NCI-H82 (cell line): ENCODE data around the gene ADAMTS20.
A peak's percentile ranks its signal among the peaks of the same experiment; 100 is the strongest.

Source experiments
- DNase-seq: peaks from one replicate; lab custom pipeline; 2025; lab: John Stamatoyannopoulos, UW

The ADAMTS20 gene

DNA sequence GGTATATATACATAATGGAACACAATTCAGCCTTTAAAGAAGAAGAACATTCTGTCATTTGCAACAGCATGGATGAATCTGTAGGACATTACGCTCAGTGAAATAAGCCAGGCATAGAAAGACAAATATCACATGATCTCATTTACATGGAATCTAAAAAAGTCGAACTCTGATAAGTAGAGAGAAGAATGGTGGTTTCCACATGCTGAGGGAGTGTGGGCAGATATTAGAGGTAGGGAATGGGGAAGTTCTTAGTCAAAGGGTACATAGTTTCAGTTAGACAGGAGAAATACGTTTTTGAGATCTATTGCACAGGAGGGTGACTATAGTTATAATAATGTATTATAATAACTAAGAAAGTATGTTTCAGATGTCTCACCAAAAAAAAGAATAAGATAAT is 71.4 kb downstream of the ADAMTS20 start:
- DNase-seq: no peak

DNA sequence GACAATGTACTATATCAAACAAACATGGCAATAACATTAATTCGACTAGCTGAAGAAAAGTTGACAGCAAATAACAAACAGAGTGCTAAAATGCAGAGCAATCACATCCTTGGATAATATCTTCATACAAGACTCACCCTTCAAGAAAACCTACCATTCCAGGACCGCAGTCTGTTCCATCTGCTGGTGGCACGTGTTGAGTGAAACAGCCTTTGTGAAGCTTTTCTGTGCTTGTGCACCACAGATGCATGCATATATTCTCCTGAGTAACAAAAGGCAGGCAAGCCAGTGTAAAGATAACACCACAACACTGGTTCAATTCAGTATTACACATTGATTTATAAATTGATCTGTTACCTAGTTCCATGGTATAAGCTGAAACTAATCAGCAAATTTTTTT is 89.3 kb downstream of the ADAMTS20 start:
- DNase-seq: no peak

DNA sequence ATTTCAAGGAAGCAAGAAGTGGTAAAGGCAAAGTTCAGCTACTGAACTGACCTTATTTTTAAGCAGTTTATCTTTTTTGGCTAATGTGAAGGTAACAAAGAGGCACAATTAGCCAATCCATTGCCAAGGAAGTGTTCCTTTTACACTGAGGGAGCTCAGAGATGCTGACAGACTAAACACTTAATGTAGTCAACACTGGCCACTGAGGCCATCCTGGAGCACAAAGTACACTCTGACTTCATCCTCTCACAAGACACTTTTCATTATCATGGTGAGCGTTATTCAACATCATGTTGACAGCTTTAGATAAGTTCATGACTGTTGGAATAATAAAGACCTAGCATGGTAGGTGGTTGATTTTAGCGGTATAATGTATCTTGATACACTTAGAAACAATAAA is 89.9 kb downstream of the ADAMTS20 start:
- no peak for DNase-seq

DNA sequence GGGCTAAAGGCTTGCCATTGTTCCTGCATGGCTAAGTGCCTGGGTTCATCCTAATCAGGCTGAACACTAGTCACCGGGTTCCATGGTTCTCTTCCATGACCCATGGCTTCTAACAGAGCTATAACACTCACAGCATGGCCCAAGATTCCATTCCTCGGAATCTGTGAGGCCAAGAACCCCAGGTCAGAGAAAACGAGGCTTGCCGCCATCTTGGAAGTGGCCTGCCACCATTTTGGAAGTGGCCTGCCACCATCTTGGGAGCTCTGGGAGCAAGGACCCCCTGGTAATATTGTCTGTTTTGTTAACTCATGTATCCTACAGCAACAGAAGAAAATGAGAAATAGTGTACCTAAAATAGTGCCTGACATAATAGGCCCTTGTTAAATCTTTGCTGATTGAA is 92.7 kb downstream of the ADAMTS20 start:
- no peak for DNase-seq

DNA sequence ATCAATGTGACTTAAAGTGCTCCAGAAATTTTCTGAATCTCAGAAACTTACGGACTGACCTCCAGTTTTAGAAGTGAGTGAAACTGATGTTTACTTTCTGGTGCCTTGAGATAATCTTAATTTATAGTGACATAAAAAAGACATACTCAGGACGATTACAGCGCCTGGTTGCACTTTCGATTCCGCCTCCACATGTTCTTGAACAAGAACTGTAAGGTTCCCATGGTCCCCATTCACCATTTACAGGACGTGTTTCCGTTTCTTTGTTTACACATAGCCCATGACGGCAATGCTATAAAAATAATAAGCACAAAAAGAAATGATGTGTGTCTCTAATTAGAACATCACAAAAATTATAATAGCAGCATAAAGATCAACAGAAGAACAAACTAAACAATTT is 98.2 kb downstream of the ADAMTS20 start:
- DNase-seq: no peak

DNA sequence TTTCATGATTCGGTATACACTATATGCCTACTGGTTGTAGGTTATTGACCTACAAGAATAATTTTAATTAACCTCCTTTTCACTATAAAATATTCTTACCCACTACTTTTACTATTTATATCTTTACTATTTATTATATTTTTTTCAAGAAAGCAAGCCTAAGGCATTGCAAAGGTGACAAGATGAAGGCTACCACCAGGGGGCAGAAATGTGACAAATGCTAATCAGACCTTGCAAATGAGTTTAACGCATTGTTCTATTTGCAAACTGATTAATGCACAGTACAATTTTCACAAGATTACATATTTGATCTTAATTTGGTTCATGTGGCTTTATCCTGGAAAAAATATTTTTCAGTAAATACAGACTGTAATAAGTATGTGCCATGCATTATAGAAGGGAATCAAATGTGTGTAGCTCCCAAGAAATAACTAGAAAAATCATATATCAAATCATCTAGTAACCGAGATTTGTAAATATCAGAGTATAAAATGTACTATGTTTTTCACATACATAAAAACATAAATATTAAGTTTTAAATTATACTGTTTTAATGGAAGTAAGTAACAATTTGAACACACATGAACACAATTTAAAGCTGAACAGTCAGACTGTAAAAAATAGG is 107.0 kb downstream of the ADAMTS20 start:
- DNase-seq: peak; percentile 80

DNA sequence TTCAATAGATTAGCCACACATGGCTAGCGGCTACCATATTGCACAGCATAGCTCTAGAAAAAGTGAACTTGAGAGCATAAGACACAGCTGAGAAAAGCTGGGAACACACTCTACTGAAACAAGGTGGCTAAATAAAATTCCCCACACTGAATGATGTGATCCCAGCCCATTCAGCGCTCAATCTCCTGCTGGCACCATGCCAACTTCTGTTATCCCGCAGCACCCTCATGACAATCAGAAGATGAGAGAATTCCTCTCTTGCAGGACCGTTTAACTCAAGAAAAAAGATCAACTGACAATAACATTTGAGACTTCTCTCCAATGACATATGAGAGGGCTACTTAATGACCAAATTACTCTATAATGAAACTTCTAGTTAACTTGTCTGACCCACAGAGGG is 115.4 kb downstream of the ADAMTS20 start:
- DNase-seq: peak; percentile 66

DNA sequence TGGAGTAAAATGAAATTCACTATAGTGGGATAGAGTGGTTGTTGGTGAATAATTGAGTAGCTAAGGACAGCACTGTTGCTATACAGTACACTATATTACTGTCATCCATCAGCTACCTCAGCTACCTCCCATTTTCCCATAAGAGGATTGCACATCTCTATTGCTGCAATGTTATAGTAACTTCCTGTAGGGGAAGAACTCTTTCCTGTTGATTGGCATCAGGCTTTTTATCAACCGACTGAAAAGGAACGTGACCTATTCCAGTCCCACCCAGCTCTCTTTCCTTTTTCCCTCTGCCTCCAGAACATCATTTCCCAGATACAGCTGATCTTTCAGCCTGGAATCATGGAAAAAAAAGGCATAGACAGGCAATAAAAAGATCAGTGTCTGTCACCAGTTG is 117.4 kb downstream of the ADAMTS20 start:
- no peak for DNase-seq

DNA sequence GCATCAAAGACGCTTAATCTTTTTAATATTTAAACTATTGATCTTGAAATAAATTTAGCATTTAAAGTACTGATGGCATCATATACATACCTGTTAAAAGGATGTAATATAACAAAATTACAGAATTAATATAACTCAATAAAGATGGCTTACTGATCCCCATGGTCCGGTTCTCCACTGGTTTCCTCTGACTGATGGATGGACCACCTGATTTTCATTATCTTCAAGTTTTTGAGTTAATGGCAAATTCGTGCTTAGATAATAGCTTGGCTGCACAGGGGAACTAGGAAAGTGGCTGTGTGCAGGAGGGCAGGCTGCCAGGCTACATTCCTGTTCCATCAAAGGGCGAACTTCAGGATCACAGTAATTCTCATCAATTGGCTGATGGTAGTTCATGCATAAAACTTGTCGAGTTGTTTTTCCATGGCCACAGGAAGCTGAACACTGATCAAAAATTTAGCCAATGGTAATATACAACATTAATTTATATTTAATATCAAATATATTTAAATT is 123.9 kb downstream of the ADAMTS20 start:
- no peak for DNase-seq

DNA sequence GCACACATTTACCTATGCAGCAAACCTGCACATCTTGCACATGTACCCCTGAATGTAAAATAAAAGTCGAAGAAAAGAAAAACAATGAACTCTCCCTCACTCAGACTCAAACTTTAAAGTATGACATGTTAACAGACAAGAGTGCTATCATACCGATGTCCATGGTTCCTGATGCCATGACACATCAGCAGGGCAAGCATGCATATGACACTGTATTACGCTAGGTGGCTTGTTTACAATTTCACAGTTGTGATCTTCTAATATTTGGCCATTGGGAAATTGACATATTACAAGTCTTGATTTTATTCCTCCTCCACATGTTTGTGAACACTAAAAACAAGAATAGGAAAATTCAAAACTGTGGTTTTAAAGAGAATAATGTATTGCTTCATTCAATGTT is 126.6 kb downstream of the ADAMTS20 start:
- DNase-seq: no peak

DNA sequence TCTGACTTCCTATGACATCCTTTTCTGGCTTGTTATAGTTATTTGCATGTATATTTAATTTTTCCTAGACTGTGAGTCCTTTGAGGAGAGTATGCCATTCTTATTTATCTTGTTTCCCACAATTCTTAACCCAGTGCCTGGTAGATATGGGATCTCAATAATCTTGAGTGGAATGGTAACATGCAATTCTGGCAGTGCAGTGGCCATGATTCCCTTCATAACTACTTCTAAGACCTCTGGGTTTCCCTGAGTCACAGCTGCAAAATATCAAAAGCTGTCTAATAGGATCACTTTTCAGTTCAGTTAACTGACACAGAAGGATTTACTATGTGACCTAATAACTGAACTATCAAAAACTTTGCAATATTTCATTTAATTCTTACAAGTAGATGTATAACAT is 135.0 kb downstream of the ADAMTS20 start:
- DNase-seq: peak; percentile 22

DNA sequence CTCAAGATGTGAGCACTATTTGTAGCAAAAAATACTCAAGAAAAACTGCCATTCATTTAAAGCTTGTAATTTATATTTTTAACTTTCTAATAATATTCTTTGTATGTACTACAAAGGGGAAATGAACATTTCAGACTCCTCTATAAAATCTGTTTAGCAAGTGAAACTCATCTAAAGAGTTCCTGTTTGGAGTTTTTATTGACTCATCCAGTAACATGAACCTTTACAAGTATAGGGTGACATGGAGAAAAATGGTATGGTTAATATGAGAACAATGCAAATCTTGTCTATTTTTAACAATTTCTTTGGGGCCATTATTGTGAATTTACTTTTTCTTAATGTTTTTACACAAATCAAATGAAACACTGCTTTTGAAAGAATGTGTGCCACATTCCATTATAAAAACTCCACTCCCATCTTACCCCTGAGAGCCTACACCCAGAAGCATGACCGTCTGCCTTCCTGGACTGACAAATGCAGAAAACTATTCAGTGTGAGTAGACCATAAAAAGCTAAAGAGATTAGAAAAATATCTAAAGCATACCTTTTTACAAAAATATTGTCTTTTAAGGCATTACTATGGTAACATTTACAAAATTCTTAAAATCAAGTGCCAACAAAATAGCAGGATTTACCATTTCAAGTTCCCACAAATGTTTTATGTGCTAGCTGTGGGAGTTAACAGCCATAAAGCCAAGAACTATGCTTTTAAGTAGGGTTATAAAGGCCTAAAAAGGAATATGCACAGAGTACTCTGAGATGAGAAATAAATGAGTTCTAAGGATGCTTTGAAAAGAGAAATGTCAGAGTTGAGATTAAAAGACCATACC is 144.0 kb downstream of the ADAMTS20 start:
- no peak for DNase-seq

DNA sequence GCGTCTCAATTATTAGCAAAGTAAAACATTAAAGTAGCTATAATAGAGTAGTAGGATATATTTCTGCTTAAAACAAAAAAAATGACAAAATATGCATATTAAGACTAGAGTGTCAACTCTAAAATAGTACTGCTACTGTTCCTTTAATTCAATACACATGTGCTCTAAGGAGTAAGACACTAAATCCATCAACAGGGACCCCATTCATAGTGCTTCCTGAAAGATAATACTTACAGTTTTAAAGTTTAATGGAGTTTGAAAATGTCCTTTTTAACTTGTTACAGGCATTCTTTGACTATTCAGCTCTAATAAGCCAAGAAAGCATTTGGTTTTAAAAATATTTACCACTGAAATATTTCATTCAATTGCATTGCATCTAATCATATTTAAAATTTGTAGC is 145.2 kb downstream of the ADAMTS20 start:
- DNase-seq: no peak

DNA sequence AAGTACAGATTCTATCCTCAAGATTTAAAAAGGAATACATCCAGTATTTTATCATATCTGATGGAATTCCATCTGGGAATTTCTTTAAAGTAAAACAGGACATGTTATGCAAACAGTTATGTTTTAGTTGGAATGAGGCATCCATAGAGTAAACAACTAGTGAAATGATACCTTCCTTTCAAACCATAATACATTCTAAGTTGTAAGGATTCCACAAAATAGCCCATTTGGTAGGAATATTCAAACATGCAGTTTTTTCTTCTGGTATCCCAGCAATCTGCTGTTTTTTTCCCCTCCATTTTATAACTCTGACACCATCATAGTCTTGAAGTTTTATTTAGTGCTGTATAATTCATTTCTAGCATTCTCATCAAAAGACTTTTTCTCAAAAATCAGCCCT is 149.6 kb downstream of the ADAMTS20 start:
- no peak for DNase-seq

DNA sequence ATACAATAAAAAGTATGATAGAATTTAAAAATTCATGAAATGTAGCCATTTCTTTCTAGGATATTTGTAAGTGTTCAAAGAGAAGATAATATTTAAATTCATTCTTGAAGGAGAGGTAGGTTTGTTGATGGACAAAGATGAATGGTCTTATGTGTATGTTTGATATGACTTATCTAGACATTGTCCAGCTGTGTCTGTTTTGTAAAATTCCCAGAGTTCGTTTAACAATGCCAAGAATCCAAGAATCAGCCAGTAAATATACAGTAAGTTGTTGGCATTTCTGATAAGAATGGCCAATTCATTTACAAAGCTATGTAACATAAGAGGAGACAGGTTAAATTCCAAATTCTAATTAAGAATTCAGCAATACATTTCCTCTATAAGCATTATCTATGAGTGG is 150.9 kb downstream of the ADAMTS20 start:
- no peak for DNase-seq

DNA sequence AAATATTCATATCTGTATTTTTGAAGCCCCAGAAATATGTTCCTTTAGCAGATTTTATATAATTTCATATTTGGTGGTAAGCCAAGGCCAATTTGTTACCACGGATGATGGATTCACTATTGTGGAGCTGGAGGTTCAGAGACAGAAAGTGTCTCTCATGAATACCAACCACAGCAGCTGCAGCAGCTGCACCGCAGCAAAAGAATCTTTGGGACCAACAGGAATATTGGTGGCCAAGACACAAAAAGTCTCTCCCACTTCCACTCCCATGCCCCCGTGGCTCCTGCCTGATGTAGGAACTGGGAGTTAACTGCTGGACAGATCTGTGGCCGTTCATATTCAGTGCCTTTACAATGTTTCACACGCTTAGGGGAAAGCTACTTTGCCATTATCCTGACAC is 155.3 kb downstream of the ADAMTS20 start:
- DNase-seq: no peak

DNA sequence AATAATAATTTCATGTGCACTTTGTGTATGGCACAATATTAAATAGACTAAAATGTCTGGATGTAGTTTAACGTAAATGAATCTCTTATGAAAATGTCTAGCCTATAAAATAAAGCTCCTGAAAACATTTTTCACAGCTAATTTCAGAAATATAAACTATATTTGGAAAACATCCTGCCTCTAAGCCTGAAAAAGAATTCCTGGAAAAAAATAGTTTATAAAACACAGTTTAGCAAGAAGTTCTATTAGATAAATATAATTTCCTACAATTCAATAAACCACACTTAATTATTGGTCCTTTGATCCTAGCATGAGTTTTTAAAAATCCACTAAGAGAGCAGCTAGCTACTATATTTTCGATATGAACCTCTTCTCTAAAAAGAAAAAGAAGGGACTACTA is 159.9 kb downstream of the ADAMTS20 start:
- DNase-seq: no peak

DNA sequence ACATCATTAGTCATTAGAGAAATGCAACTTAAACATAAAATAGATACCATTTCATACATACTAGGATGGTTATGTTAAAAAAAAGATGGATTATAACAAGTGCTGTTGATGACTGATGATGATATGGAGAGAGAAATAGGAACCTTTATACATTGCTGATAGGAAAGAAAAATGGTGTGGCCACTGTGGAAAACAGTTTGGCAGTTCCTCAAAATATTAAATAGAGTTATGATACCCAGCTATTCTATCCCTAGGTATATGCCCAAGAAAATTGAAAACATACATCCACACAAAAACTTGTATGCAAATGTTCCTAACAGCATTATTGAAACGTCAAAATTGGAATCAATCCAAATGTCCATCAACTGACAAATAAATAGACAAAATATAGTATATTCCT is 170.1 kb downstream of the ADAMTS20 start:
- DNase-seq: no peak

DNA sequence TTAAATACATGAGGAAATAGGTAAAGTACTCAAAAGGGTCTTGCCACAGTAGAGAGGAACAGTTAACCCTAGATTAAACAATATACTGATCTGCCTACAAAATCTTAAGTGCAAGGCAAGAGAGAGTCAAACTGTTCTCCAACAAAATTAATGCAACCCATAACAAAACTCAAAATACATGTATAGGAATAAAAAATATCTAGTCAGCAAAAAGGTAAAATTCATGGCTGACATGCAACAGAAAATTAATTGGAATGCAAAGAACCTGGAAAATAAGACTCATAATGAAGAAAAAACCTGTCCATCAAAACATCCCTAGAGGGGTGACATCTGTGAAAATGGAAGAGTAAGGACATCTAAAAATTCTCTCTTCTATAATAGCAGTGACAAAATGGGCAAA is 173.6 kb downstream of the ADAMTS20 start:
- no peak for DNase-seq

DNA sequence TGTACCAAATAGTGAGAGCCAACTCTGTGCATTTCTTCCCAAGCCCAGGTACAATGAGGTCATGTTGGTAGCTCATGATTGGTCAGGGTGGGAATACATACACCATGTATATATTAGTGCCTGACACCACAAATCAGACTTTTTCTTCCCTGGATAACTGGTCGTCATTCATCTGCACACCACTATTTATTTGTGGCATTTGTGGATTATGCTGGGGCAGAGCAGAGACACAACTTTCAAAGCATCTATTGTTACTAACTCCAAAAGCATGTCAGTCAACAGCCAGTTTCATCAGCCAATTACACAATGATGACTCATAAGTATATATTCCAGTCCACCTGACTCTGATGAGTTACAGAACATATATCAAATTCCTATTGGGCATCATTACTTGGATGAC is 181.7 kb downstream of the ADAMTS20 start:
- DNase-seq: no peak

DNA sequence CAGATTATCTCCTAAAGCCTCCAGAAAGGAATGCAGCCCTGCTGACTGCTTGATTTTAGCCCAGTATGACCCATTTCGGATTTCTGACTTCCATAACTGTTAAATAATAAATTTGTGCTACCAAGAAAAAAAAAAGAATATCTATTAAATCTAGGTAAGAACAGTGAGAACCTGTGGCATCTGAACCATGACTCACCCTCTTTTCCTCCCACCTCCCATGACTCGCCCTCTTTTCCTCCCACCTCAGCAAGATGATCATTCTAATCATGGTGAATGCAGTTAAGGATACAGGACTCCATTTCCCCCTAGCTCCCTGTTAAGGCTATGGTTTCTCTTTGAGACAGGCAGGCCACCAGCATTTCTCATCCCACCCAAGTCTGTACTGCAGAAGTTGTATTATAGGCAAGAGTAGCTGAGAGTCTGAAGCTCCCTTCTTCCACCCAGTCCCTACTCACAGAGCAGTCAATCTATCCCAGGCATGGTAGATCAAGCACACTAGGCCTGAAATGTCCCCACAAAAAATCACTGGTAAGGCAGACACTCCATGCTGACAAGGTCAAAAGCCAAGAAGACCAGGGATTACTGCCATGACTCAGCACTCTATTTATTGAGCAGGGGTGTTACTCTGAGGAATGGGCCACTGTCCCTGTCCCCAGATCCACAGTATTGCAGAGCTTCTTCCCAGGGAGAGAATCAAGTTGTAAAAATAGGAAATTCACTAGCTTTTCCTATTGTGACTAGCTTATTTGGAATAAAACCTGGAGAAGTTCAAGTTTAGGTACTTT is 188.9 kb downstream of the ADAMTS20 start:
- DNase-seq: no peak

DNA sequence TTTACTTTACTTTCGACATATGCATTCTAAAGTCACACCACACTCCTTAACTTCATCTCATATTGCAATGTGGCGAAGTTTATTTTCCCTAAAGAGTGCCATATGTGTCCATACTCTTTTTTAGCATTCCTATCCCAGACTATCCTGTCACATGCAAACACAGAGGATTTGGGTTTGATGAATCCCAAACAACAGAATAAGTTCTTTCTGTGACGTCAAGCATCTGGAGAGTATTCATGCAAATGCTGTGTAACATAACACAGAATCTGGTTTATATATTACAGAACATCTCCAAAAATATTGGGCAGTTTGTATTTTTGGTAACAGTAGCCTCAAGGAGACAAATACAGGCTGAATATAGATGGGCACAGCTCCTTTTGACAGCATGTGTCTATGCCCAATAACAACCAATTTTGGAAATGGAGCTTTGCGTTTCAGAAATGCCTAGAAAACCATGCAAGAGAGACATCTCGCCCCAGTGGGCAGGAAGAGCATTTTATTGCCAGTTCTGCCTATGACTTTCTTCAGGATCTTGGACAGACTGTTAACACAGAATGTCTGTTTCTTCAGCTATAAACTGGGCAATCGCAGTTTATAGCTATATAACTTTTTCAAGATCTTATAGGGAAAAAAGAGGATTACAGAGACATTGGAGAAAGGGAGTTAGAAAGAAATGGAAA is 190.8 kb downstream of the ADAMTS20 start:
- DNase-seq: no peak
